Fibroblast of upper back skin (primary cell): ENCODE data around the gene TPPP.
"Not testable (repeated sequence)": the region's sequence is repeated elsewhere in the genome, so short reads cannot be mapped to it uniquely, and the experiment has no call there.

Experiments
- DNase-seq: peaks from one replicate; pipeline ENCODE4 v3.0.0-alpha.2; 2013

TPPP gene

GRCh38 chr5:693271-694041, at the start of gene TPPP:
TSS of gene TPPP (minus strand) at chr5:693352. CDS start at chr5:678060, 15,292 bp downstream.
- peak; percentile 21 for DNase-seq

- not testable (repeated sequence) for DNase-seq
Observed at GRCh38 chr5:742276-742675, 49.1 kb upstream of the TPPP start.

GRCh38 chr5:734145-734544, 41.0 kb upstream of the TPPP start:
- not testable (repeated sequence) for DNase-seq

GRCh38 chr5:732754-733454, 39.8 kb upstream of the TPPP start:
- not testable (repeated sequence) for DNase-seq

GRCh38 chr5:729225-729624, 36.1 kb upstream of the TPPP start:
- DNase-seq: not testable (repeated sequence)

- DNase-seq: not testable (repeated sequence)
Observed at GRCh38 chr5:727087-727486, 33.9 kb upstream of the TPPP start.

- not testable (repeated sequence) for DNase-seq
Observed at GRCh38 chr5:723865-724264, 30.7 kb upstream of the TPPP start.

GRCh38 chr5:723309-723708, 30.2 kb upstream of the TPPP start:
- not testable (repeated sequence) for DNase-seq

GRCh38 chr5:719379-719778, 26.2 kb upstream of the TPPP start:
- not testable (repeated sequence) for DNase-seq

GRCh38 chr5:717143-717542, 24.0 kb upstream of the TPPP start:
- no peak for DNase-seq

- not testable (repeated sequence) for DNase-seq
Observed at GRCh38 chr5:716740-717139, 23.6 kb upstream of the TPPP start.

- not testable (repeated sequence) for DNase-seq
Observed at GRCh38 chr5:715636-716035, 22.5 kb upstream of the TPPP start.

GRCh38 chr5:714215-715118, 21.3 kb upstream of the TPPP start:
- DNase-seq: not testable (repeated sequence)

- DNase-seq: not testable (repeated sequence)
Observed at GRCh38 chr5:713686-714085, 20.5 kb upstream of the TPPP start.

GRCh38 chr5:708848-709517, 15.8 kb upstream of the TPPP start:
- DNase-seq: not testable (repeated sequence)

GRCh38 chr5:708374-708773, 15.2 kb upstream of the TPPP start:
- DNase-seq: not testable (repeated sequence)

GRCh38 chr5:706127-706526, 13.0 kb upstream of the TPPP start:
- DNase-seq: not testable (repeated sequence)

- DNase-seq: not testable (repeated sequence)
Observed at GRCh38 chr5:696753-697702, 3.9 kb upstream of the TPPP start.

- not testable (repeated sequence) for DNase-seq
Observed at GRCh38 chr5:696191-696590, 3.0 kb upstream of the TPPP start.

- DNase-seq: not testable (repeated sequence)
Observed at GRCh38 chr5:695475-695874, 2.3 kb upstream of the TPPP start.

GRCh38 chr5:694042-694431, 885 bp upstream of the TPPP start:
- not testable (repeated sequence) for DNase-seq
